Cardiac muscle cell (in vitro differentiated cells and primary cell): ENCODE results near the gene MYDGF. TPM values are rescaled to one million over a fixed set of nuclear protein-coding genes. Genes with fewer than 3 reads are reported as not detected.

ENCODE experiments used
- DNase-seq, 2 donors: peaks; one replicate each; pipeline versions ENCODE4 v3.0.0 to v3.0.0-alpha.2; 2010 to 2017; ENCODE audit warnings: low read depth in 1 of 2, low spot score in 1 of 2
- H3K27ac ChIP-seq: fragments of 200-600 bp; sonication (generic); 2 replicates; pipeline ENCODE4 v1.5.1; 2016
- H3K27me3 ChIP-seq: fragments of 200-600 bp; sonication (generic); 2 replicates; pipeline ENCODE4 v1.6.0; 2016; ENCODE audit warnings: control low read depth
- H3K36me3 ChIP-seq: fragments of 200-600 bp; sonication (generic); 2 replicates; pipeline ENCODE4 v1.5.1; 2016; ENCODE audit warnings: control low read depth
- H3K4me1 ChIP-seq: fragments of 200-600 bp; sonication (generic); 2 replicates; pipeline ENCODE4 v1.8.1; 2017; ENCODE audit warnings: low read depth, mild to moderate bottlenecking, mixed run types
- H3K4me3 ChIP-seq: fragments of 200-600 bp; sonication (generic); 2 replicates; pipeline ENCODE4 v1.5.1; 2016; ENCODE audit warnings: mild to moderate bottlenecking
- H3K9me3 ChIP-seq: fragments of 200-600 bp; sonication (generic); 2 replicates; pipeline ENCODE4 v1.5.1; 2017; ENCODE audit warnings: low read depth, mild to moderate bottlenecking, control low read depth
- polyA plus RNA-seq: library from polyadenylated mRNA; unstranded; fragments of >200 nt; fragmentation: Nextera tagmentation; extraction: Ambion mirVana; gene quantifications from 2 replicates; pipeline ENCODE4 v1.2.1, GENCODE V29; 2016
- total RNA-seq: library from RNA; depleted of rRNA; stranded (reverse); fragments of >200 nt; gene quantifications from 2 replicates; pipeline ENCODE4 v1.2.3, GENCODE V29; 2016
- TF ChIP-seq, protein P1 (sequence below): IDR thresholded peaks from 2 replicates; pipeline ENCODE4 v1.5.1; 2012; ENCODE audit warnings: low read depth, mild to moderate bottlenecking, low read length

Gene MYDGF
- total and polyA plus RNA-seq, 2 experiments from 2014 or later, result 47.9 to 206 TPM

DNA sequence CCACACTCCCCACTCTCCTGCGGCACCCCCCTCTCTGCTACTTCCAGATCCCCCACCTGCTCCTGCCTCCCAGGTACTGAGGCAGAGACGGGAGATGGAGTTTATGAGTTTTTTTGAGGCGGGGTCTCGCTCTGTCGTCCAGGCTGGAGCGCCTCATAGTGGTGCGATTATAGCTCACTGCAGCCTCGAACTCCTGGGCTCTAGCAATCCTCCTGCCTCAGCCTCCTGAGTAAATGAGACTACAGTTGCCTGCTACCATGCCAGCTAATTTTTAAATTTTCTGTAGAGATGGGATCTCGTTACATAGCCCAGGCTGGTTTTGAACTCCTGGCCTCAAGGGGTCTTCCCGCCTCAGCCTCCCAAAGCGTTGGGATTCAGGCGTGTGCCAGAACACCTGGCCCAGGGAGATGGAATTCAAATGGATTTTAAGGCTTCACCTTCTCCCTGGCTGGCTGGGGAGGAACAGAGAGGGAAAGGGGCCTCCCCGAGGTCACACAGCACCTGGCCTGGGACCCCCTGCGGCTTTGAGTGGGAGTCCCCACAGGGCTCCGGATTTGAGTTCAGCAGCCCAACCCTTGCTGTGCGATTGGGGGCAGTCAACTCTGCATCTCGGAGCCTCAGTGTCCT lies 50.4 kb downstream of the MYDGF start:
- no peaks in the 10 kb centered on the region for H3K27me3 ChIP-seq
- H3K9me3 ChIP-seq, result no peaks in the 10 kb centered on the region
- no peak overlapping the region for H3K27ac ChIP-seq

DNA sequence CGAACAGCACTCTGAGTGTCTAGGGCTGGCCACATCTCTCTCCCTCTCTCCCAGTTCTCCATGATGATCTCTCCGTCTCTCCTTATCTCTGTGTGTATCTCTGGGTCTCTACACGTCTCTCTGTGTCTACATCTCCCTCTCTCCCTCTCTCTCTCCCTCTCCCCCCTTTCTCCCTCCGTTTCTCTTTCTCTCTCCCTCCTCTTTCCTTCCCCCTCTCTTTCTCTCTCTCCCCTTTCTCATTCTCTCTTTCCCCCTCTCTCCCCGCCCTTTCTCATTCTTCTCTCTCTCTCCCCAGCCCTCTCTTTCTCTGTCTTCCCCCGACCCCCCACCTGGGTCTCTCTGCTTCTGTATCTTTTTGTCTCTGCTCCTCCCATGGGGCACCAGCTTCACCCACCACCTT lies 52.1 kb downstream of the MYDGF start:
- TF ChIP-seq, protein P1, sequence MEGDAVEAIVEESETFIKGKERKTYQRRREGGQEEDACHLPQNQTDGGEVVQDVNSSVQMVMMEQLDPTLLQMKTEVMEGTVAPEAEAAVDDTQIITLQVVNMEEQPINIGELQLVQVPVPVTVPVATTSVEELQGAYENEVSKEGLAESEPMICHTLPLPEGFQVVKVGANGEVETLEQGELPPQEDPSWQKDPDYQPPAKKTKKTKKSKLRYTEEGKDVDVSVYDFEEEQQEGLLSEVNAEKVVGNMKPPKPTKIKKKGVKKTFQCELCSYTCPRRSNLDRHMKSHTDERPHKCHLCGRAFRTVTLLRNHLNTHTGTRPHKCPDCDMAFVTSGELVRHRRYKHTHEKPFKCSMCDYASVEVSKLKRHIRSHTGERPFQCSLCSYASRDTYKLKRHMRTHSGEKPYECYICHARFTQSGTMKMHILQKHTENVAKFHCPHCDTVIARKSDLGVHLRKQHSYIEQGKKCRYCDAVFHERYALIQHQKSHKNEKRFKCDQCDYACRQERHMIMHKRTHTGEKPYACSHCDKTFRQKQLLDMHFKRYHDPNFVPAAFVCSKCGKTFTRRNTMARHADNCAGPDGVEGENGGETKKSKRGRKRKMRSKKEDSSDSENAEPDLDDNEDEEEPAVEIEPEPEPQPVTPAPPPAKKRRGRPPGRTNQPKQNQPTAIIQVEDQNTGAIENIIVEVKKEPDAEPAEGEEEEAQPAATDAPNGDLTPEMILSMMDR, result no peak
- Histone ChIP-seq H3K36me3 (no peaks in the 10 kb centered on the region), H3K27me3 (no peaks in the 10 kb centered on the region), H3K4me3 (no peak overlapping the region), H3K4me1 (peaks cover 22% of the 10 kb centered on the region), H3K27ac (no peak overlapping the region), H3K9me3 (no peaks in the 10 kb centered on the region)
- no peak for DNase-seq

More for the DNA sequence above, 50.4 kb downstream of the MYDGF start:
- H3K36me3 ChIP-seq, result no peaks in the 10 kb centered on the region
- H3K4me3 ChIP-seq, result no peak overlapping the region
- TF ChIP-seq, protein P1, result no peak
- peaks cover 30% of the 10 kb centered on the region for H3K4me1 ChIP-seq
- DNase-seq, result no peak

DNA sequence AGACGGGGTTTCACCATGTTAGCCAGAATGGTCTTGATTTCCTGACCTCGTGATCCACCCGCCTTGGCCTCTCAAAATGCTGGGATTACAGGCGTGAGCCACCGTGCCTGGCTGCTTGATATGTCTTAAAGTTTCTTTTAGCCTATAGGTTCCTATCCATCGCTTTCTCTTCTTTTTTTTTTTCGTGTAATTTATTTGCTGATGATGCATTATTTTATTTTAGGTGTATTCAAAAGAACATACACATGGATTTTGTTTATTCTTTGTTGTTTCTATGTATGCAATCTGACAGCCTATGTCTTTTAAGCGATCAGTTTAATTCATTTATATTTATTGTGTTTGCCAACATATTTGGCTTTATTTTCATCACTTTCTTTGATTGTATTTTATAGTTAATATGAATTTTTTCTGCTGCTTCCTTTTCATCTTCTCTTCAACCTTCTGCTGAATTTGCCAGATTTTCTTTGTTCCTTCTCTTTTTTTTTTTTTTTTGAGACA lies 56.8 kb downstream of the MYDGF start:
- H3K27ac ChIP-seq, result no peak overlapping the region
- H3K9me3 ChIP-seq, result no peaks in the 10 kb centered on the region
- H3K36me3 ChIP-seq, result no peaks in the 10 kb centered on the region
- H3K27me3 ChIP-seq, result no peaks in the 10 kb centered on the region
- DNase-seq, result no peak
- H3K4me1 ChIP-seq, result peaks cover 6% of the 10 kb centered on the region
- no peak overlapping the region for H3K4me3 ChIP-seq
- TF ChIP-seq, protein P1, result no peak

DNA sequence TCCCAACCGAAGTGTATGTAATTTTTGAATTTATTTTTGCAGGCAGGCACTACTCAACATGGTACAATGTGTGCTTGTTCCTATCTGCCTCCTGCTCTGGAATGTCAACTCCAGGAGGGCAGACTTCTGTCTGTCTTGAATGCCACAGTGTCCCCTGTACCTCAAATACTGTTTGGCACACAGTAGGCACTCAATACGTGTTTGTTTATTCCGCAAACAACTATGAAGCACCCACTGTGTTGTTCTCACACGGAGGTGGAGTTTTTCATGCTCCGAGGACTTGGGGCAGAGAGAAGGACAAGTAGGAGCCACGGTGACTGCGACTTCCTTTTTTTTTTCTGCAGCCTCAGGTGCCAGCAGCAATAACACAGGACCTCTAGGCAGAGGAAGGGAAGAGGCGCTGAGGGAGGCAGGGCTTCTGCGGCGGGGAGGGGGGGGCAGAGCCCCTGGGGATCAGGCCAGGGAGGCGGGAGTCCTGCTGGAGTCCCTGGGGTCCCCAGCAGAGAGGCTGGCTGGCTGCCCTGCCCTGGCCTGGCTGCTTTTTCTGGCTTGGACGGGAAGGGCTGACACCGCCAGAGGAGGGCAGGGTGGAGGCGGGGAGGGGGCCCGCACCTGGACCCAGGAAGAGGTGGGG lies 60.1 kb downstream of the MYDGF start:
- Histone ChIP-seq H3K27ac (peak overlapping the region; percentile 31), H3K4me3 (no peak overlapping the region), H3K27me3 (no peaks in the 10 kb centered on the region), H3K4me1 (peaks cover 6% of the 10 kb centered on the region), H3K36me3 (no peaks in the 10 kb centered on the region), H3K9me3 (no peaks in the 10 kb centered on the region)
- TF ChIP-seq, protein P1, result no peak
- no peak for DNase-seq

Other genes with a start within 250 kb of the MYDGF start
- gene UBXN6, start 212.5 kb downstream of the MYDGF start, total RNA-seq, result 147 and 192 TPM in 2 replicates
- 33.7 and 46.2 TPM in 2 replicates for gene UBXN6, start 212.5 kb downstream of the MYDGF start, polyA plus RNA-seq
- 186 and 246 TPM in 2 replicates for gene HDGFL2, start 198.0 kb downstream of the MYDGF start, total RNA-seq
- 123 and 140 TPM in 2 replicates for gene HDGFL2, start 198.0 kb downstream of the MYDGF start, polyA plus RNA-seq
- 0.07 and 0.42 TPM in 2 replicates for gene PLIN4, start 151.9 kb downstream of the MYDGF start, total RNA-seq
- gene PLIN4, start 151.9 kb downstream of the MYDGF start, polyA plus RNA-seq, result 0.54 and 0.81 TPM in 2 replicates
- 4.5 and 10.1 TPM in 2 replicates for gene PLIN5, start 135.1 kb downstream of the MYDGF start, total RNA-seq
- gene PLIN5, start 135.1 kb downstream of the MYDGF start, polyA plus RNA-seq, result 8.7 and 10.8 TPM in 2 replicates
- gene LRG1, start 130.3 kb downstream of the MYDGF start, total RNA-seq, result 0.49 and 0.66 TPM in 2 replicates
- 0.54 and 0.68 TPM in 2 replicates for gene LRG1, start 130.3 kb downstream of the MYDGF start, polyA plus RNA-seq
- gene SEMA6B, start 110.7 kb downstream of the MYDGF start, total RNA-seq, result 74.8 and 130 TPM in 2 replicates
- 10.5 and 23.0 TPM in 2 replicates for gene SEMA6B, start 110.7 kb downstream of the MYDGF start, polyA plus RNA-seq
- gene TNFAIP8L1, start 30.8 kb downstream of the MYDGF start, total RNA-seq, result 2.2 and 18.1 TPM in 2 replicates
- 5.1 and 18.7 TPM in 2 replicates for gene TNFAIP8L1, start 30.8 kb downstream of the MYDGF start, polyA plus RNA-seq
- gene DPP9, start 53.5 kb upstream of the MYDGF start, total RNA-seq, result 47.5 and 50.4 TPM in 2 replicates
- gene DPP9, start 53.5 kb upstream of the MYDGF start, polyA plus RNA-seq, result 19.8 and 25.4 TPM in 2 replicates
- 22.0 and 27.9 TPM in 2 replicates for gene FEM1A, start 121.4 kb upstream of the MYDGF start, total RNA-seq
- gene FEM1A, start 121.4 kb upstream of the MYDGF start, polyA plus RNA-seq, result 2.6 and 2.8 TPM in 2 replicates
- gene TICAM1, start 161.4 kb upstream of the MYDGF start, total RNA-seq, result 0.21 and 1.5 TPM in 2 replicates
- gene TICAM1, start 161.4 kb upstream of the MYDGF start, polyA plus RNA-seq, result 0.38 and 4.2 TPM in 2 replicates
- gene PLIN3, start 197.3 kb upstream of the MYDGF start, total RNA-seq, result 114 and 147 TPM in 2 replicates
- gene PLIN3, start 197.3 kb upstream of the MYDGF start, polyA plus RNA-seq, result 108 and 144 TPM in 2 replicates
- gene ARRDC5, start 232.6 kb upstream of the MYDGF start, total RNA-seq, result not detected in 2 replicates
- gene ARRDC5, start 232.6 kb upstream of the MYDGF start, polyA plus RNA-seq, result not detected in 2 replicates
- gene UHRF1, start 239.2 kb upstream of the MYDGF start, total RNA-seq, result 10.9 and 17.3 TPM in 2 replicates
- 10.0 and 17.5 TPM in 2 replicates for gene UHRF1, start 239.2 kb upstream of the MYDGF start, polyA plus RNA-seq